ENCODE measurements around the gene TFAP2A. TPM values are rescaled to one million over a fixed set of nuclear protein-coding genes. Genes with fewer than 3 reads are reported as not detected.

The TFAP2A gene
- total and polyA plus RNA-seq, 2 experiments from 2014 or later, result 0.17 TPM; not detected in 1

DNA sequence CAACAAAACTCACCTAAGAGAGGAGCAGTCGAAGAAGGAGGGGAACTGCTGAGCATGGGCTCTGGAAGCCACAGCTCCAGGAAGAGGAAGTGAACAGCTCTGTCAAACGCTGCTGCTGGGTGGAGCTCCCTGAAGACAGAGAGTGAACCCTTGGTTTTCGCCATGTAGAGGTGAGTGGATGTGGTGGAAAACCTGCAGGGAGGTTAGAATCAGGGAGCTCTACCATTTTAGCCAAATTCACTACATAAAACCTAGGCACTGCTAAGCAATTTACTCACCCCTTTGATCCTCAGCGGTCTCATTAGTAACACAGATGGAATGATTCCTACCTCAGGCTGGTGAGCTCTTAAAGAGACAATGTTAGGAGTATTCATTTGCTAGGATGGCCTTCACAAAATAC lies 19.4 kb upstream of the TFAP2A start:
- no peaks in the 10 kb centered on the region for H3K36me3 ChIP-seq
- no peak overlapping the region for H3K27ac ChIP-seq
- peaks cover 15% of the 10 kb centered on the region for H3K27me3 ChIP-seq
- no peak for DNase-seq (ENCODE audit: low read depth in 1 of 2, low spot score in 1 of 2)
- H3K9me3 ChIP-seq (ENCODE audit: low read depth), result no peaks in the 10 kb centered on the region
- no peak overlapping the region for H3K4me3 ChIP-seq
- no peaks in the 10 kb centered on the region for H3K4me1 ChIP-seq (ENCODE audit: low read depth)
- TF ChIP-seq, protein P1, sequence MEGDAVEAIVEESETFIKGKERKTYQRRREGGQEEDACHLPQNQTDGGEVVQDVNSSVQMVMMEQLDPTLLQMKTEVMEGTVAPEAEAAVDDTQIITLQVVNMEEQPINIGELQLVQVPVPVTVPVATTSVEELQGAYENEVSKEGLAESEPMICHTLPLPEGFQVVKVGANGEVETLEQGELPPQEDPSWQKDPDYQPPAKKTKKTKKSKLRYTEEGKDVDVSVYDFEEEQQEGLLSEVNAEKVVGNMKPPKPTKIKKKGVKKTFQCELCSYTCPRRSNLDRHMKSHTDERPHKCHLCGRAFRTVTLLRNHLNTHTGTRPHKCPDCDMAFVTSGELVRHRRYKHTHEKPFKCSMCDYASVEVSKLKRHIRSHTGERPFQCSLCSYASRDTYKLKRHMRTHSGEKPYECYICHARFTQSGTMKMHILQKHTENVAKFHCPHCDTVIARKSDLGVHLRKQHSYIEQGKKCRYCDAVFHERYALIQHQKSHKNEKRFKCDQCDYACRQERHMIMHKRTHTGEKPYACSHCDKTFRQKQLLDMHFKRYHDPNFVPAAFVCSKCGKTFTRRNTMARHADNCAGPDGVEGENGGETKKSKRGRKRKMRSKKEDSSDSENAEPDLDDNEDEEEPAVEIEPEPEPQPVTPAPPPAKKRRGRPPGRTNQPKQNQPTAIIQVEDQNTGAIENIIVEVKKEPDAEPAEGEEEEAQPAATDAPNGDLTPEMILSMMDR (IDR thresholded peaks at IDR 0.05; ENCODE audit: low read depth, low read length), result no peak

GRCh38 chr6:10433322-10433721 lies 18.4 kb upstream of the TFAP2A start:
- peaks cover 25% of the 10 kb centered on the region for H3K27me3 ChIP-seq
- H3K27ac ChIP-seq, result no peak overlapping the region
- DNase-seq (ENCODE audit: low read depth in 1 of 2, low spot score in 1 of 2), result no peak
- no peaks in the 10 kb centered on the region for H3K9me3 ChIP-seq (ENCODE audit: low read depth)
- H3K4me1 ChIP-seq (ENCODE audit: low read depth), result no peaks in the 10 kb centered on the region
- no peak overlapping the region for H3K4me3 ChIP-seq
- TF ChIP-seq, protein P1 (IDR thresholded peaks at IDR 0.05; ENCODE audit: low read depth, low read length), result no peak
- H3K36me3 ChIP-seq, result no peaks in the 10 kb centered on the region

DNA sequence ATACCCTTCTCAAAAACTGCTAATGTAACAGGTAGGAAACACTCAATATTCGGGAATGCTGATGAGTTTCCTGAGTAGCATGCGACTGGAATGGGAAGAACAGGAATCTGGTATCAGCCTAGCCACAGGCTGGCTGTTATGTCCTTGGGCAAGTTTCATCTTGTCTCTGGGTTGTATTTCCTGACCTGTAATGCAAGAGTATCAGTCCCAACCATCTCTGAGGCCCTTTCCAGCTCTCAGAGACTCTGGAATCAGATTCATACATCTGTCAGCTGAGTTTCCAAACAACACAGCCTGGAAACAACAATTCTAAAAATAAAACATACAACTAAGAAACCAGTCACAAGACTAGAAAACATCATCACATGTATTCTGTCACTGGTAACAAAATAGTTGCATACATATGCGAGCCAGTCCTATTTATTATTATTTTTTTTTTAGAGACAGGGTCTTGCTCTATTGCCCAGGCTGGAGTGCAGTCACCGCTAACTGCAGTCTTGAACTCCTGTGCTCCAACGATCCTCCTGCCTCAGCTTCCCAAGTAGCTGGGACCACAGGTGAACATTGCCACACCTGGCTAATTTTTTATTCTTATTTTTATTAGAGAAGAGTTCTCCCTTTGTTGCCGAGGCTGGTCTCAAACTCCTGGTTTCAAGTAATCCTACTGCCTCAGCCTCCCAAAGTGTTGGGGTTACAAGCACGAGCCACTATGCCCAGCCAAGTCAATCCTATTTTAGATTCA lies 16.7 kb upstream of the TFAP2A start:
- TF ChIP-seq, protein P1 (IDR thresholded peaks at IDR 0.05; ENCODE audit: low read depth, low read length), result no peak
- H3K27me3 ChIP-seq, result peaks cover 42% of the 10 kb centered on the region
- no peak for DNase-seq (ENCODE audit: low read depth in 1 of 2, low spot score in 1 of 2)
- no peaks in the 10 kb centered on the region for H3K4me1 ChIP-seq (ENCODE audit: low read depth)
- no peaks in the 10 kb centered on the region for H3K36me3 ChIP-seq
- H3K27ac ChIP-seq, result no peak overlapping the region
- no peaks in the 10 kb centered on the region for H3K9me3 ChIP-seq (ENCODE audit: low read depth)
- H3K4me3 ChIP-seq, result no peak overlapping the region

DNA sequence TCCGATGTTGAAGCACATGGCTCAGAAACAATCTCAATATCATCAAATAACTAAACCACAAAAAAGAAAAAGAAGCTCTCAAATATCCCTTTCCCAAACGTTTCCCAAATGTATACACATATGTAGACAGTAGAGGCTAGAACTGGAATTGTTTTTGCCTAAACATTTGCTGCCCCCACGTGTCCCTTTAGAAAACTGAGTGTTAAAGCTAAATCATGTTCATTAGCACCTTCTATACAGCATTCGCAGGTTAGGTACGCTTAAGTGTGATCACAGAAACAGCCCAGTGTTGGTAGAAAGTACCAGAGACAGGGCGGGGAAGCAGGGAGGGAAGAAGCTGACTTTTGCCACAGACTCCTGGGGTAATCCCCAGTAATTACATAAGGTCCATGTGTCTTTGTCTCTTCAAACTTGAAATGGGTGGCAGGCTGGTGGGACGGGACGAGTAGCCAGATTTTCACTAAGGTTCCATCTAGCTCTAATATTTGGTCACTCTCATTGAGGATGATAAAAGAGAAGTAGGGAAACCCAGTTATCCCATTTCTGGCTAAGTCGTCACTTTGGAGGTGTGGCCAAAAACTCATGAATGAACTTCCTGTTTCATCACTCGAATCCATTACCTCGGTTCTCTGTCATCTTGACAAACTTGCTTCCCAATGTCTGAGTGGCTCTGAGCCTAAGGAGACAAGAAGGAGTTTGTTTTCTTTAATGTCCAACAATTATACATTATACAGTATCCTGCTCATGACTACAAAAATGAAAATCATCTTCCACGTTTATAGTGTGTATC lies 15.0 kb upstream of the TFAP2A start:
- Histone ChIP-seq H3K36me3 (no peaks in the 10 kb centered on the region), H3K27me3 (peaks cover 59% of the 10 kb centered on the region), H3K4me1 (ENCODE audit: low read depth) (peaks cover 6% of the 10 kb centered on the region), H3K4me3 (no peak overlapping the region), H3K27ac (no peak overlapping the region), H3K9me3 (ENCODE audit: low read depth) (no peaks in the 10 kb centered on the region)
- TF ChIP-seq, protein P1 (IDR thresholded peaks at IDR 0.05; ENCODE audit: low read depth, low read length), result peak; percentile 59
- DNase-seq (ENCODE audit: low read depth in 1 of 2, low spot score in 1 of 2), result peak; percentile 57 to 73

DNA sequence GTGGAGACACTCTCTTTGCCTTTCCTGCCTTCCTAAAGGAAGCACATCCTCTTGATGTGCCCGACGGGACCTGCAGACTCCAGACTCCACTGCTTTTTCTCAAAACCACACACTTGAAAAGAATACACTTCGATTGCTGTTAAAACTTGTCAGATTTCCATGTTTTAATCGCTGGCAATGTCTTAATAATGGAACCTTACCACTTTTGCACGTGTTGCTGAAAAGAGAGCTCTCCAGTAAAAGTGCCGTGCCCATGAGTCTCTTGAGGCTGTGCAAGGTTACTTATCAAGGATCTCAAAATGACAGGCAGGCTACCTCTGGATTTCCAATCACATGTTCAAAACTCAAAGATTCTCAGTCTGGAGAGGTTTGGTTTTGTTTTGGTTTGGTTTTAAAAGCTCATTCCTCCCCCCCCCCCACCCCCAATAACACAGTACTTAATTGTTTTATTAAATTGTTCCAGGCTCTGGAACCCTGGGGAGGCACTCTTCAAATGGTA lies 12.0 kb upstream of the TFAP2A start:
- H3K9me3 ChIP-seq (ENCODE audit: low read depth), result no peaks in the 10 kb centered on the region
- no peak overlapping the region for H3K27ac ChIP-seq
- DNase-seq (ENCODE audit: low read depth in 1 of 2, low spot score in 1 of 2), result no peak
- H3K27me3 ChIP-seq, result peaks cover 89% of the 10 kb centered on the region
- H3K4me1 ChIP-seq (ENCODE audit: low read depth), result peaks cover 6% of the 10 kb centered on the region
- H3K4me3 ChIP-seq, result peak overlapping the region; percentile 37
- no peaks in the 10 kb centered on the region for H3K36me3 ChIP-seq
- TF ChIP-seq, protein P1 (IDR thresholded peaks at IDR 0.05; ENCODE audit: low read depth, low read length), result no peak

All from cardiac muscle cell (in vitro differentiated cells and primary cell).